Heart left ventricle (tissue), 16 donors: ENCODE data around the gene CCNE1. TPM values are rescaled to one million over a fixed set of nuclear protein-coding genes. Genes with fewer than 3 reads are reported as not detected.
"Not testable (repeated sequence)": the region's sequence is repeated elsewhere in the genome, so short reads cannot be mapped to it uniquely, and the experiment has no call there.

Source experiments
- ATAC-seq, 4 donors: fragments of 200-7000 bp; cut with Tn5 transposase; one replicate each; pipeline ENCODE4 v1.9.1; 2020 to 2022; ENCODE audit warnings: moderate library complexity in 4 of 4, mild to moderate bottlenecking in 3 of 4, moderate number of reproducible peaks in 1 of 4
- DNase-seq, 5 donors: peaks; one replicate each; pipeline ENCODE4 v3.0.0-alpha.2; 2020
- H3K27ac ChIP-seq, 12 donors: fragments of 200-600 bp; sonication (generic) in 4 of 12; one replicate each; pipeline versions ENCODE4 v1.5.0 to v1.8.0; 2016 to 2022; ENCODE audit warnings: mild to moderate bottlenecking in 2 of 12
- H3K27me3 ChIP-seq, 9 donors: fragments of 200-600 bp; sonication (generic) in 2 of 9; one replicate each; pipeline versions ENCODE4 v1.5.1 to v1.8.0; 2016 to 2022; ENCODE audit warnings: mild to moderate bottlenecking in 3 of 9
- H3K36me3 ChIP-seq, 9 donors: fragments of 200-600 bp; sonication (generic) in 2 of 9; one replicate each; pipeline versions ENCODE4 v1.5.0 to v1.8.0; 2018 to 2022; ENCODE audit warnings: mild to moderate bottlenecking in 2 of 9
- H3K4me1 ChIP-seq, 12 donors: fragments of 200-600 bp; sonication (generic) in 4 of 12; one replicate each; pipeline versions ENCODE4 v1.5.0 to v1.8.0; 2016 to 2022; ENCODE audit warnings: mild to moderate bottlenecking in 3 of 12
- H3K4me3 ChIP-seq, 12 donors: fragments of 200-600 bp; sonication (generic) in 4 of 12; one replicate each; pipeline versions ENCODE4 v1.5.0 to v1.8.0; 2017 to 2022; ENCODE audit warnings: mild to moderate bottlenecking in 9 of 12, moderate library complexity in 4 of 12
- H3K9me3 ChIP-seq, 12 donors: fragments of 200-600 bp; sonication (generic) in 4 of 12; one replicate each; pipeline versions ENCODE4 v1.5.0 to v1.8.0; 2016 to 2022; ENCODE audit warnings: mild to moderate bottlenecking in 1 of 12
- POLR2A ChIP-seq, 2 donors: fragments of 450-650 bp; IDR thresholded peaks; one replicate each; pipeline ENCODE4 v1.6.1; 2017; ENCODE audit warnings: antibody characterized with exemption in 2 of 2, mild to moderate bottlenecking in 2 of 2, moderate library complexity in 2 of 2
- WGBS, 4 donors: extraction: QIAGEN DNeasy Blood & Tissue Kit in 2 of 4; methylation state at CpG; one replicate each; pipeline versions ENCODE4 v1.1.5 to v1.1.7; 2013 to 2018; 5-methylcytosine and 5-hydroxymethylcytosine counted together
- intact Hi-C, 10 donors: fragments of 100-400 bp; cut with DNase I; formaldehyde crosslinking; loops; one replicate each; pipeline versions ENCODE4 v1.11.1 to v1.14.2; 2022
- polyA plus RNA-seq, 2 donors: library from polyadenylated mRNA; stranded (reverse); fragments of 200-250 nt; gene quantifications; one replicate each; pipeline ENCODE4 v1.2.3, GENCODE V29; 2013
- total RNA-seq, 9 donors: library from RNA; depleted of rRNA in 2 of 9; stranded (reverse); fragments of >200 nt in 2 of 9; fragmentation: NEBNext Ultra II Directional in 3 of 9; extraction: Animal tissue kit (Norgen Biotek cat#: 25700) in 3 of 9; gene quantifications; one replicate each; pipeline versions ENCODE4 v1.1.0 to v1.2.4, GENCODE V29; 2016 to 2023
- TF ChIP-seq, protein P1 (sequence below), 12 donors: fragments of 200-600 bp; sonication (generic) in 4 of 12; IDR thresholded peaks; one replicate each; pipeline versions ENCODE4 v1.5.0 to v1.8.0; 2018 to 2022; ENCODE audit warnings: antibody characterized with exemption in 12 of 12, mild to moderate bottlenecking in 5 of 12
- donor health status: ischemic (EF 13 %, LVEDD 7.1; RV severe dilation, severe dysfunction).
- donor health status: healthy with polysubstance abuse.
- donor health status: DM: no; HTN: yes; CAD: no.
- donor health status: DM: no; HTN: no; CAD: no.
- donor health status: ischemic (EF 25% LVEDD 6.9; RV normal size, moderate dysfunction).
- donor health status: ischemic (EF 25% LVEDD 5.7; RV mildly dilated, moderate dysfunction).
- donor health status: healthy.
- donor health status: DM: yes; HTN: yes; CAD: no.
- donor health status: ischemic (EF 35%, LVEDD 5.7; RV mildly dilated, moderate dysfunction).
- donor health status: nonischemic (EF 11% LVEDD 7.7; RV severe dilation, severe dysfunction).
- donor health status: DM: yes; HTN: yes; CAD: no.
- donor health status: PGD.
- donor health status: ischemic (EF 29% LVEDD 5.4; RV normal size, mild dysfunction).
- donor health status: nonischemic (EF 23%, LVEDD 6.1; RV moderate dilation, normal function).

Gene CCNE1
- total and polyA plus RNA-seq, 11 donors: 1.3 to 5.4 (median 2.5) TPM

DNA sequence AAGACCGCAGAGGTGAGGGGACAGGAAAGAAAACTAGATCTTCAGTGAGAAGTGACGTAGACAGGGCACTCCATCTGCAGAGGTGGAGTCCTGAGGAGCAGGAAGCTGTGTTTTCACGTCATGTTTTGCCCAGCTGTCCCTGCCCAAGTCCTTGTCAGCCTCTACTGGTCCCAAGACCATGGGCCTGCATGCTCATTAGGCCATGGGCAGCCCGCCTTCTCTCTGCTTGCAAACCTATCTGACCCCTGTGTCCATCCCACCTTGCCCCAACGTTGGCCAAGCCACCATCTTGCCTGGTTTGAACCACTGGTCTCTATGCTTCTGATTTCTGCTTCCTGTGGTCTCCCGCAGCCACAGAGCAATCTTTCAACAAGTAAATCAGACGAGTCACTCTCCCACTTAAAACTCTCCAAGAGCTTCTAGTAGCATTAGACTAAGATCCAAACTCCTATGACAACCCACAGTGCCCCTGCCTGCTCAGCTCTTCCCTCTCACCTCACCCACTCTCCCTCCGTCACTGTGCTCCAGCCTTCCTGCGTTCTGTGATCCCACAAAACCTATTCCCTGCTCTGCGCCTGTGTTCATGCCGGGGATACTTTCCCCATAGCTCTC is 18.6 kb upstream of the CCNE1 start:
- peaks cover 0 to 2% (median 0%) of the 10 kb centered on the region in 12 donors for H3K9me3 ChIP-seq
- WGBS, 4 donors: 83 to 85% (median 84%) methylated on average over 11 of the region's 11 CpGs
- H3K36me3 ChIP-seq: no peaks in the 10 kb centered on the region
- H3K4me1 ChIP-seq: no peaks in the 10 kb centered on the region
- TF ChIP-seq POLR2A (IDR thresholded peaks at IDR 0.05): no peak
- TF ChIP-seq, protein P1, sequence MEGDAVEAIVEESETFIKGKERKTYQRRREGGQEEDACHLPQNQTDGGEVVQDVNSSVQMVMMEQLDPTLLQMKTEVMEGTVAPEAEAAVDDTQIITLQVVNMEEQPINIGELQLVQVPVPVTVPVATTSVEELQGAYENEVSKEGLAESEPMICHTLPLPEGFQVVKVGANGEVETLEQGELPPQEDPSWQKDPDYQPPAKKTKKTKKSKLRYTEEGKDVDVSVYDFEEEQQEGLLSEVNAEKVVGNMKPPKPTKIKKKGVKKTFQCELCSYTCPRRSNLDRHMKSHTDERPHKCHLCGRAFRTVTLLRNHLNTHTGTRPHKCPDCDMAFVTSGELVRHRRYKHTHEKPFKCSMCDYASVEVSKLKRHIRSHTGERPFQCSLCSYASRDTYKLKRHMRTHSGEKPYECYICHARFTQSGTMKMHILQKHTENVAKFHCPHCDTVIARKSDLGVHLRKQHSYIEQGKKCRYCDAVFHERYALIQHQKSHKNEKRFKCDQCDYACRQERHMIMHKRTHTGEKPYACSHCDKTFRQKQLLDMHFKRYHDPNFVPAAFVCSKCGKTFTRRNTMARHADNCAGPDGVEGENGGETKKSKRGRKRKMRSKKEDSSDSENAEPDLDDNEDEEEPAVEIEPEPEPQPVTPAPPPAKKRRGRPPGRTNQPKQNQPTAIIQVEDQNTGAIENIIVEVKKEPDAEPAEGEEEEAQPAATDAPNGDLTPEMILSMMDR (IDR thresholded peaks at IDR 0.05): no peak
- no peaks in the 10 kb centered on the region for H3K27me3 ChIP-seq
- ATAC-seq (no peak), DNase-seq (no peak)
- no peak overlapping the region for H3K4me3 ChIP-seq
- no peak overlapping the region for H3K27ac ChIP-seq
- intact Hi-C loops: no loop called here

DNA sequence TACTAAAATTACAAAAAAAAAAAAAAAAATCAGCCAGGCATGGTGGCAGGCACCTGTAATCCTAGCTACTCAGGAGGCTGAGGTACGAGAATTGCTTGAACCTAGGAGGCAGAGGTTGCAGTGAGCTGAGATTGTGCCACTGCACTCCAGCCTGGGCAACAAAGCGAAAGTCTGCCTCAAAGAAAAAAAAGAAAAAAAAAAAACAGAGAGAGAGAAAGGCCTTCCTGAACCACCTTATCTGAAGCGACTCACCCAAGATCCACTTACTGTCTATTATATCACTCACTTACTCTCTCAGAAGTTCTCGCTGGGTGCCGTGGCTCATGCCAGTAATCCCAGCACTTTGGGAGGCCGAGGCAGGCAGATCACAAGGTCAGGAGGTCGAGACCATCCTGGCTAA is 17.3 kb upstream of the CCNE1 start:
- H3K36me3 ChIP-seq, H3K27me3 ChIP-seq, H3K27ac ChIP-seq, H3K4me1 ChIP-seq, intact Hi-C loops, DNase-seq, H3K4me3 ChIP-seq, H3K9me3 ChIP-seq, ATAC-seq: not testable (repeated sequence)
- WGBS, 4 donors: 80 to 87% (median 85%) methylated on average over 7 of the region's 7 CpGs

DNA sequence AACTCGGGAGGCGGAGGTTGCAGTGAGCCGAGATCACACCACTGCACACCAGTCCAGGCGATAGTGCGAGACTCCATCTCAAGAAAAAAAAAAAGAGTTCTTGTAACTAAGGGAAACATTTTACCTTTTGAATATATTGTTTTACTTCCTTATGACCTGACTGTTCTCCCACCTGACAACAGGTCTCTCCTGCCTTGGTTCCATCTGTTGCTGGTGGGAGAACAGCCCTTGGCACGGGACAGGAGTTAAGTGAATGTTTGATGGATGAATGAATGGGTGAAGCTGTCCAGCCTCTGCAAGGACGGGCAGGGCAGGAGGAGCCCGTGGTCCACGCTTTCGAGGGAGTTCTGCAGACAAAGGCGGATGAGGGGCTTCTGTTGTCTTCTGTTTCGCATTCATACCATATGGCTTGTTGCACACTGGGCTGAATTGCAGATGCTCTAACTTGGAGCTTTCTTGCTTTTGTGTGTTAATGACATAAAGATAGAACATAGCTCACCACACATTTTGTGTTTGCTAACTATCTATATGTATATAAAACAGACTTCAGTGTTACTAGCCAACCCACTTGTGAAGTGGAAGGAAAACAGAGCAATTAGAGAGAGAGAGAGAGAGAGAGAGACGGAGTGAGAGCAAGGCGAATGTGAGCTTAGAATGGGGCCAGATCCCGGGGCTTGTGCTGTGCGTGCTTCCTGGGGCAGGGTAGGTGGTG is 16.2 kb upstream of the CCNE1 start:
- H3K27me3 ChIP-seq: no peaks in the 10 kb centered on the region
- TF ChIP-seq, protein P1 (IDR thresholded peaks at IDR 0.05): no peak
- TF ChIP-seq POLR2A (IDR thresholded peaks at IDR 0.05): no peak
- H3K36me3 ChIP-seq: no peaks in the 10 kb centered on the region
- intact Hi-C loops: no loop called here
- WGBS, 4 donors: 84 to 87% (median 85%) methylated on average over 16 of the region's 16 CpGs
- DNase-seq (no peak), ATAC-seq (no peak)
- H3K9me3 ChIP-seq: no peaks in the 10 kb centered on the region
- H3K4me1 ChIP-seq: no peaks in the 10 kb centered on the region
- H3K27ac ChIP-seq: no peak overlapping the region
- no peak overlapping the region for H3K4me3 ChIP-seq

DNA sequence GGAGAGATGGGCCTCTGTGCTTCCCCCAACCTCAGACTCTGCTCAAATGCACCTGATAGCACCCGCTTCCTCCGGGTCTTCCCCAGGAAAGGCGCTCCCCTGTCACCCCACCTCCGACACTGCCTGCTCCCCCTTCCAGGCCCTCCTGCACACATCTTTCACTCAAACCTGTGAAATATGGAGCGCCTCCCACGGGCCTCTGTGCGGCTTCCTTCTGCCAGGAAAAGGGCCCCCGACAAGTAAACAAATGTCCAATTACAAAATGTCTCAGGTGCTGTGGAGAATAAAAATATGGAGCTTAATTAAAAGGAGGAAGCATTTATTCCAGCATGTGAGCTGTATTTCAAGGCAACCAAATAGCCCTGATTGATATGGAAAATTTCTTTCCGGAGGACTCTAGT is 15.6 kb upstream of the CCNE1 start:
- no peaks in the 10 kb centered on the region for H3K4me1 ChIP-seq
- no peaks in the 10 kb centered on the region for H3K27me3 ChIP-seq
- no peak for TF ChIP-seq POLR2A (IDR thresholded peaks at IDR 0.05)
- TF ChIP-seq, protein P1 (IDR thresholded peaks at IDR 0.05): no peak
- no peaks in the 10 kb centered on the region for H3K36me3 ChIP-seq
- intact Hi-C loops: no loop called here
- 63 to 69% (median 67%) methylated on average over 9 of the region's 9 CpGs for WGBS, 4 donors
- DNase-seq (no peak), ATAC-seq (no peak)
- H3K27ac ChIP-seq: no peak overlapping the region
- H3K9me3 ChIP-seq: no peaks in the 10 kb centered on the region
- H3K4me3 ChIP-seq: no peak overlapping the region
